ENCODE data around the gene HTR7. TPM values are rescaled to one million over a fixed set of nuclear protein-coding genes. Genes with fewer than 3 reads are reported as not detected.

The HTR7 gene
- total and polyA plus RNA-seq, 9 of the 15 experiments (the other 6 are each of a cell fraction or from before 2014, with no cell fraction given): 0.07 to 0.33 (median 0.18) TPM

DNA sequence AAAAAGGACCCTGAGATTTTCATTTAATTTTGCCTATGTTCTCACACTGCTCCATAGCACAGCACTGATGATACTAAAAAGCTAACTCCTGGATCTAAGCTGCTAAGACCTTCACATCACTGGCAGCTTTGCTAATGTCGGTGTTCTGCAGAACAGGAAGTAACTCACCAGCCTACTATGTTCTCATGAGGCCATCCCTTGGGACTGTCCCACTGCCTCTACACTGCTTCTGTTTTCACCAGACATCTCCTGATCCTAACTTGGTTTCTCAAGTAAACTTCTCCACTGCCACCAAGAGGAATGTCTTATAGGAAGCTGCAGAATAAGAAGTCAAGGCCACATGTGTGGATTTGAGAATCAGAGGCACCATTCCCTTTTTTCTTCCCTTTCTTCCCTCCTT is 15.1 kb downstream of the HTR7 start:
- H3K4me2 ChIP-seq (ENCODE audit: insufficient read depth, low read length): no peak overlapping the region
- no peak for ATAC-seq
- in situ Hi-C loops (cut with MboI) (no loop called here), intact Hi-C loops (cut with micrococcal nuclease) (no loop called here)
- ChIA-PET POLR2A (no interaction called here), CTCF (ENCODE audit: low intra/inter-chr PET ratio) (no interaction called here)
- no peak for FAIRE-seq
- H3K27ac ChIP-seq (ENCODE audit: extremely low read depth, low read depth, low read length): no peak overlapping the region
- WGBS (ENCODE audit: insufficient coverage, low coverage, missing lambda C conversion rate): 0% methylated on average over 1 of the region's 1 CpG
- H2AFZ ChIP-seq (ENCODE audit: low read depth, low read length): no peak overlapping the region
- H3K9ac ChIP-seq (ENCODE audit: insufficient read depth in 1 of 2, low read depth in 2 of 2, low read length in 2 of 2): no peak overlapping the region
- DNase-seq (ENCODE audit: extremely low read depth in 1 of 4, low spot score in 3 of 4): no peak
- H3K79me2 ChIP-seq (ENCODE audit: control insufficient read depth, insufficient read depth, low read length): no peaks in the 10 kb centered on the region
- no peaks in the 10 kb centered on the region for H3K9me3 ChIP-seq (replicated peaks; ENCODE audit: control insufficient read depth, insufficient read depth, low read depth, low read length)
- H3K36me3 ChIP-seq (ENCODE audit: control insufficient read depth, insufficient read depth, low read length): no peaks in the 10 kb centered on the region
- no peaks in the 10 kb centered on the region for H3K4me1 ChIP-seq (replicated peaks in 1 of 2; ENCODE audit: control insufficient read depth in 2 of 2, insufficient read depth in 2 of 2, low read length in 2 of 2)
- BruUV-seq (replicated peaks): no TSS peak
- H3K9me1 ChIP-seq (ENCODE audit: control insufficient read depth, insufficient read depth, low read length): no peaks in the 10 kb centered on the region
- no peaks in the 10 kb centered on the region for H4K20me1 ChIP-seq (replicated peaks; ENCODE audit: control insufficient read depth, insufficient read depth, low read length)
- no peaks in the 10 kb centered on the region for H3K27me3 ChIP-seq (ENCODE audit: control insufficient read depth in 2 of 2, insufficient read depth in 2 of 2, low read length in 2 of 2)
- no peak overlapping the region for H3K4me3 ChIP-seq
- TF ChIP-seq PCBP2 (IDR thresholded peaks at IDR 0.05; ENCODE audit: low read depth, low read length, poor library complexity, severe bottlenecking) (no peak), SMARCA5 (IDR thresholded peaks at IDR 0.05) (no peak), ZFPM2 (CRISPR knock-in tag; IDR thresholded peaks at IDR 0.05) (no peak), YY1 (IDR thresholded peaks at IDR 0.05; ENCODE audit: borderline replicate concordance in 1 of 3, control insufficient read depth in 1 of 3, extremely low read depth in 1 of 3, insufficient read depth in 3 of 3, insufficient read length in 1 of 3, insufficient replicate concordance in 2 of 3, low read depth in 1 of 3, low read length in 2 of 3) (no peak), ZNF133 (CRISPR knock-in tag; IDR thresholded peaks at IDR 0.05) (no peak), ZNF436 (CRISPR knock-in tag; IDR thresholded peaks at IDR 0.05) (no peak), GATAD2A (IDR thresholded peaks at IDR 0.05) (no peak), POU5F1 (IDR thresholded peaks at IDR 0.05; ENCODE audit: borderline replicate concordance, low read depth, low read length, partially characterized antibody) (no peak), MTA2 (IDR thresholded peaks at IDR 0.05; ENCODE audit: low read depth) (no peak), HDAC1 (IDR thresholded peaks at IDR 0.05) (no peak), ZNF384 (IDR thresholded peaks at IDR 0.05; ENCODE audit: low read depth, low read length) (no peak), DACH1 (IDR thresholded peaks at IDR 0.05; ENCODE audit: partially characterized antibody) (no peak)
- TF ChIP-seq, protein P1, sequence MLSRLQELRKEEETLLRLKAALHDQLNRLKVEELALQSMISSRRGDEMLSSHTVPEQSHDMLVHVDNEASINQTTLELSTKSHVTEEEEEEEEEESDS (CRISPR knock-in tag; IDR thresholded peaks at IDR 0.05): no peak
- TF ChIP-seq, protein P2, sequence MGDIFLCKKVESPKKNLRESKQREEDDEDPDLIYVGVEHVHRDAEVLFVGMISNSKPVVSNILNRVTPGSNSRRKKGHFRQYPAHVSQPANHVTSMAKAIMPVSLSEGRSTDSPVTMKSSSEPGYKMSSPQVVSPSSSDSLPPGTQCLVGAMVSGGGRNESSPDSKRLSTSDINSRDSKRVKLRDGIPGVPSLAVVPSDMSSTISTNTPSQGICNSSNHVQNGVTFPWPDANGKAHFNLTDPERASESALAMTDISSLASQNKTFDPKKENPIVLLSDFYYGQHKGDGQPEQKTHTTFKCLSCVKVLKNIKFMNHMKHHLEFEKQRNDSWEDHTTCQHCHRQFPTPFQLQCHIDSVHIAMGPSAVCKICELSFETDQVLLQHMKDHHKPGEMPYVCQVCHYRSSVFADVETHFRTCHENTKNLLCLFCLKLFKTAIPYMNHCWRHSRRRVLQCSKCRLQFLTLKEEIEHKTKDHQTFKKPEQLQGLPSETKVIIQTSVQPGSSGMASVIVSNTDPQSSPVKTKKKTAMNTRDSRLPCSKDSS (IDR thresholded peaks at IDR 0.05; ENCODE audit: low read depth, partially characterized antibody): no peak
- TF ChIP-seq, protein P3, sequence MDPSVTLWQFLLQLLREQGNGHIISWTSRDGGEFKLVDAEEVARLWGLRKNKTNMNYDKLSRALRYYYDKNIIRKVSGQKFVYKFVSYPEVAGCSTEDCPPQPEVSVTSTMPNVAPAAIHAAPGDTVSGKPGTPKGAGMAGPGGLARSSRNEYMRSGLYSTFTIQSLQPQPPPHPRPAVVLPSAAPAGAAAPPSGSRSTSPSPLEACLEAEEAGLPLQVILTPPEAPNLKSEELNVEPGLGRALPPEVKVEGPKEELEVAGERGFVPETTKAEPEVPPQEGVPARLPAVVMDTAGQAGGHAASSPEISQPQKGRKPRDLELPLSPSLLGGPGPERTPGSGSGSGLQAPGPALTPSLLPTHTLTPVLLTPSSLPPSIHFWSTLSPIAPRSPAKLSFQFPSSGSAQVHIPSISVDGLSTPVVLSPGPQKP (CRISPR knock-in tag; IDR thresholded peaks at IDR 0.05): no peak
- TF ChIP-seq, protein P4, sequence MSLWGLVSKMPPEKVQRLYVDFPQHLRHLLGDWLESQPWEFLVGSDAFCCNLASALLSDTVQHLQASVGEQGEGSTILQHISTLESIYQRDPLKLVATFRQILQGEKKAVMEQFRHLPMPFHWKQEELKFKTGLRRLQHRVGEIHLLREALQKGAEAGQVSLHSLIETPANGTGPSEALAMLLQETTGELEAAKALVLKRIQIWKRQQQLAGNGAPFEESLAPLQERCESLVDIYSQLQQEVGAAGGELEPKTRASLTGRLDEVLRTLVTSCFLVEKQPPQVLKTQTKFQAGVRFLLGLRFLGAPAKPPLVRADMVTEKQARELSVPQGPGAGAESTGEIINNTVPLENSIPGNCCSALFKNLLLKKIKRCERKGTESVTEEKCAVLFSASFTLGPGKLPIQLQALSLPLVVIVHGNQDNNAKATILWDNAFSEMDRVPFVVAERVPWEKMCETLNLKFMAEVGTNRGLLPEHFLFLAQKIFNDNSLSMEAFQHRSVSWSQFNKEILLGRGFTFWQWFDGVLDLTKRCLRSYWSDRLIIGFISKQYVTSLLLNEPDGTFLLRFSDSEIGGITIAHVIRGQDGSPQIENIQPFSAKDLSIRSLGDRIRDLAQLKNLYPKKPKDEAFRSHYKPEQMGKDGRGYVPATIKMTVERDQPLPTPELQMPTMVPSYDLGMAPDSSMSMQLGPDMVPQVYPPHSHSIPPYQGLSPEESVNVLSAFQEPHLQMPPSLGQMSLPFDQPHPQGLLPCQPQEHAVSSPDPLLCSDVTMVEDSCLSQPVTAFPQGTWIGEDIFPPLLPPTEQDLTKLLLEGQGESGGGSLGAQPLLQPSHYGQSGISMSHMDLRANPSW (CRISPR knock-in tag; IDR thresholded peaks at IDR 0.05): no peak
- TF ChIP-seq, protein P5, sequence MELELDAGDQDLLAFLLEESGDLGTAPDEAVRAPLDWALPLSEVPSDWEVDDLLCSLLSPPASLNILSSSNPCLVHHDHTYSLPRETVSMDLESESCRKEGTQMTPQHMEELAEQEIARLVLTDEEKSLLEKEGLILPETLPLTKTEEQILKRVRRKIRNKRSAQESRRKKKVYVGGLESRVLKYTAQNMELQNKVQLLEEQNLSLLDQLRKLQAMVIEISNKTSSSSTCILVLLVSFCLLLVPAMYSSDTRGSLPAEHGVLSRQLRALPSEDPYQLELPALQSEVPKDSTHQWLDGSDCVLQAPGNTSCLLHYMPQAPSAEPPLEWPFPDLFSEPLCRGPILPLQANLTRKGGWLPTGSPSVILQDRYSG (tag; conservative IDR thresholded peaks at IDR 0.05; ENCODE audit: low read depth): no peak

Measured in K562 (cell line).